Activated CD4-positive, alpha-beta T cell treated with anti-CD3 and anti-CD28 coated beads for 24 hours (primary cell): ENCODE data around the gene SAPCD1.
A peak's percentile ranks its signal among the peaks of the same experiment; 100 is the strongest.

Experiments
- DNase-seq, 2 donors: peaks; one replicate each; pipeline ENCODE4 v3.0.0-alpha.2; 2020; ENCODE audit warnings: low read depth in 2 of 2

Gene SAPCD1

DNA sequence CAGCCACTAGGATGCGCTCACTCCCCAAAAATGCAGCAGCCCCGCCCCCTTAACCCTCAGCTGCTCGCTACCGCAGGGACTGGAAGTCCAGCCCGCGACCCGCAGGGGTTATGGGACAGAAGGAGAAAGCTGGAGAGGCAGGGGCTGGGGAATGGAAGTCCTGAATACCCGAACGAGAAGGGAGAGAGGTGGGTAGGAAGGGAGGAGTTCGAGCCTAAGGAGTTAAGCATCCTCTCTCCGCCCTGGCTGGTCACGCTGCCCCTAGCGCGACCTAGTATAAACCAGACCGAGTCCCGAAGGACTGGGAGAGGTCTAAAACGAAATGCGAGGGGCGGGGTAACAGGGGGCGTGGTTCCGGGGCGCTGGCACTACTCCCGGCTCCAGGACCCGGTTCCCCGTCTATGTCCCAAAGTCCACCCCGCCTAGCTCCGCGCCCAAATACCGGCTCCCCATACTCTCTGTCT is 32.9 kb upstream of the SAPCD1 start:
- DNase-seq, result peak; percentile 70 to 72

GRCh38 chr6:31729979-31730630 is 32.4 kb upstream of the SAPCD1 start:
- DNase-seq, result peak; percentile 36 to 54

GRCh38 chr6:31730631-31731086 is 31.8 kb upstream of the SAPCD1 start:
- no peak for DNase-seq

GRCh38 chr6:31732029-31732428 is 30.4 kb upstream of the SAPCD1 start:
- no peak for DNase-seq

DNA sequence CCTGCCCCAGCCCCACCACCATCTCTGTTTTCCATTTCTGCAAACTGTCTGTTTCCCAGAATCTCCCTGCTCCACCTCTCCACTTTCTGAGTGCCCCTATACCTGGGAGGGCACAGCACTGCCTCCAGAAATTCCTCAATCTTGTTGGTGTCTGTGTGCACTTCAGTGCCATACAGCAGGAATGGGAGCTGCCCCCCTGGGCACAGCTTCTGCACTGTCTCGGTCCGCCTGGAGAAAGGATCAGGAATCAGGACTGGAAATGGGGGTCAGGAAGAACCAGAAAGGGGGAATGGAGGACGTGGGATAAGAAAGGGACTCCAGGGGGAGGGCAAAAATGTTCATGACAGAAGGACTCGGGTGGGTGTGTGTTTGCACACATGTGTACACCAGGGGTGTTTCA is 28.7 kb upstream of the SAPCD1 start:
- no peak for DNase-seq

GRCh38 chr6:31734247-31734820 is 28.1 kb upstream of the SAPCD1 start:
- no peak for DNase-seq

DNA sequence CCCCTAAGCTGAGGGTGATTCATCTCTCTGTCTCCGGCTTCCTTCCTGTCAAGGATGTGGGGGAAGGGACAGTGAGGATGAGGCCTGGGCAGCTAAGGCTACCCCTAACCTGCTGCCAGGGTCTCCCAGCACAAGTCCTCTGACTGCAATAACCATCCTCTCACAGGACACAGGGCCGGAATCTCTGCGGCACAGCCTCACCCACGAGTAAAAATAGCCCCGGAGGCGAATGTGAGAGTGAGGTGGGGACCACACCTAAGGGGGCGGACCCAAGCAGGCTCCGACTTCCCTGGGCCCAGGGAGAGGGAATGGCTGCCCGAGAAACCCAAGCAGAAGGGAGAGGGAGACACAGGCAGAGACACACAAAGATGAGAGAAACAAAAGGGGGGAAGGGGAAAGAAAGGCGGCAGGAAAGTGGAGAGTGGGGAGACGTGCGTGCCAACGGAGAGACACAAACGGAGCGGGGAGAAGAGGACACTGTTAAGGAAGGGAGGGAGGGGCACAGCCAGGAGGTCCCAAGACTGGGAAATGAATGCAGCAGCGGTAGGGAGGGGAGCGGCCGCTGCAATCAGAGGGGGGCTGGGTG is 27.5 kb upstream of the SAPCD1 start:
- peak in 1 of 2 donors; percentile 25 for DNase-seq

- DNase-seq, result peak; percentile 67 to 76
Measured at GRCh38 chr6:31736021-31736767, 26.3 kb upstream of the SAPCD1 start, which contains the start of gene CLIC1. Gene CLIC1, minus strand, starts transcription at chr6:31736530. Its CDS starts 230 bp downstream, at chr6:31736300.

DNA sequence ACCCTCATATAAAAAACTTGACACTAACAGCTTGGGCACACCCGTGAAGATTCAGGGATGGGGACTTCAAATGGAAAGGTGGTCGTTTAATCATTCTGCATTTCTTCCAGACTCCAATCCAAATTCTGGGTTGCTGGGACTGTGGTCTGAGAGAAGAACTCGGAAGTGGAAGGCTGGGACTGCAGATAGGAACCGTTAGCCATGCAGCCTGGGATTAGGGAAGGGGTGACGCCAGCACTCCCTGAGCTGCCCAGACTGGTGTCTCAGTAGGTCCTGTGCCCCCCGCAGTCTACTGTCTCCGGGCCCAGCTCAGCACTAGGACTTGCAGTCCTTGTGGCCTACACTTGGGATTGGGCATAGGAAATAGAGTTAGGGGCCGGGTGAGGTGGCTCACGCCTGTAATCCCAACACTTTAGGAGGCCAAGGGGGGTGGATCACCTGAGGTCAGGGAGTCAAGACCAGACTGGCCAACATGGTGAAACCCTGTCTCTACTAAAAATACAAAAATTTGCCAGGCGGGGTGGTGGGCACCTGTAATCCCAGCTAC is 25.6 kb upstream of the SAPCD1 start:
- no peak for DNase-seq

DNA sequence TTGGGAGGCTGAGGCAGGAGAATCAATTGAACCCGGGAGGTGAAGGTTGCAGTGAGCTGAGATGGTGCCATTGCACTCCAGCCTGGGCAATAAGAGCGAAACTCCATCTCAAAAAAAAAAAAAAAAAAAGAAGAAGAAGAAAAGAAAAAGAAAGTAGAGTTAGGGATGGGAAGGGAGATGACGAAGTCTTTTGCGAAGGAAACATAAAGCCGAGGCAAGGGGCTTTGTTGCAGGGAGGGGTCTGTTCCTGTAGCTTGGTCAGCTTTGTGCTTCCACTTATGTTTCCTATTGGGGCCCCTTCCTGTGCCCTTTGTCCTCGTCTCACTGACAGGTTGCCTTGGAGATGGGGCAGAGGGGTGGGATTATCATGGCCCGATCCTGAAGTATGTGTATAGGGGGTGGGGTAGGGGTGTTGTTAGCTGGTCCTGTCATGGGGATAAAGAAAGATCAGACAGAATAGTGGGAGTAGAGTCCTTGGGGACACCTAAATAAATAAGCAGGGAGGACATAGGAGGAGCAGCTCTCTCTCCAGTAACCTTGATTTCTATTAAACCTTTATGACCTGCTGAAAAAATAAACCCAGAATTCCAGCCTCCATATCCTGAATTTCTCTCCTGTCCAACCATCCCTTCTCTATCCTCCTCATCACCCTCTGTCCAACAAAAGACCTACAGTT is 25.0 kb upstream of the SAPCD1 start:
- DNase-seq, result no peak

- peak in 1 of 2 donors; percentile 24 for DNase-seq
Measured at GRCh38 chr6:31737991-31738979, 24.2 kb upstream of the SAPCD1 start.

- DNase-seq, result peak; percentile 95
Measured at GRCh38 chr6:31739639-31740396, 22.6 kb upstream of the SAPCD1 start, which contains the start of gene MSH5. Gene MSH5, plus strand, starts transcription at chr6:31740005. Its CDS starts 462 bp downstream, at chr6:31740467.

DNA sequence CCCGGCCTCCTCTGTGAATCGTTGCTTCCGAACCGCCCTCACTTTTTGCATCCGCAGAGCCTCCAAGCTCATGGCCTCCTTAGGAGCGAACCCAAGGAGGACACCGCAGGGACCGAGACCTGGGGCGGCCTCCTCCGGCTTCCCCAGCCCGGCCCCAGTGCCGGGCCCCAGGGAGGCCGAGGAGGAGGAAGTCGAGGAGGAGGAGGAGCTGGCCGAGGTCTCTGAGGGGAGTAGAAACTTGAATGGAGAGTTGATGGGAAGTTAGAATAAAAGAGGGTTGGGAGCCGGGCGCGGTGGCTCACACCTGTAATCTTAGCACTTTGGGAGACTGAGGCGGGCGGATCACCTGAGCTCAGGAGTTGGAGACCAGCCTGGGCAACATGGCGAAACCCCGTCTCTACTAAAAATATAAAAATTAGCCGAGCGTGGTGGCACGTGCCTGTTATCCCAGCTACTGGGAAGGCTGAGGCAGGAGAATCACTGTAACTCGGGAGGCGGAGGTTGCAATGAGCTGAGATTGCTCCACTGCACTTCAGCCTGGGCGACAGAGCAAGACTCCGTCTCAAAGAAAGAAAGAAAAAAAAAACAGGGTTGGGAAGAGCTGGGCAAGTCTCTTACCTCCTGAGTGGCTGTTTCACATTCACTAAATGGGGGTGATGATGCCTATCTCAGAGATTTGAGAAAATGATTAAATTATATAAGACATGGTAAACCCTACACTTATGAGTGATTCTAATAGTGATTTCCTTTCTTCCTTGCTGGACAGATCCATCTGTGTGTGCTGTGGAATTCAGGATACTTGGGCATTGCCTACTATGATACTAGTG is 21.8 kb upstream of the SAPCD1 start:
- DNase-seq, result no peak

DNA sequence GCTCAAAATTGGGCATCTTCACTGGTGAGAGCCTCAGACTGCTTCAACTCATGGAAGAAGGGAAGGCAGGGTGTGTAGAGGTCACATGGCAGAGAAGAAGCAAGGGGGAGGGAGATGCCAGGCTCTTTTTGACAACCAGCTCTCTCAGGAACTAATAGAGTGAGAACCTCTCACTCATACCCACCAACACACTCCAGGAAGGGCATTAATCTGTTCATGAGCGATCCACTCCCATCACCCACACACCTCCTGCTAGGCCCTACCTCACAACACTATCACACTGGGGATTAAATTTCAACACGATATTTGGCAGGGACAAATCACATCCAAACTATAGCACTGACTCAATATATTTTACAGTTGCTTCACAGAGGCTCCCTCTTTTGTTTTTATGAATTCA is 20.6 kb upstream of the SAPCD1 start:
- DNase-seq, result no peak

DNA sequence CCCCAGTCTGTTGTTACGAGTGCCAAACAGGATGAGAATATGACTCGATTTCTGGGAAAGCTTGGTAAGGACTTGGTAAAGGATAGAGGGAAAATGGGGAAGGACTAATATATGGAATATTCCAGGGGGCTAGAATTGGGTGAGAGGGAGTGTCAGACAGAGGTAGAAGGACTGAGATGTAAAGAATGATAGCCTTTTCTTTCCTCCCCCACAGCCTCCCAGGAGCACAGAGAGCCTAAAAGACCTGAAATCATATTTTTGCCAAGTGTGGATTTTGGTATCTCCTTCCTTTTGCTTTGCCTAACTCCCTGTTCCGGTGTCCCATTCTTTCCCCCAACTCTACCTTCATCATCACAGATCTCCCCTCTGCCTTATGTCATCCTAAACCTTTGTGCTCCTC is 19.6 kb upstream of the SAPCD1 start:
- no peak for DNase-seq

DNA sequence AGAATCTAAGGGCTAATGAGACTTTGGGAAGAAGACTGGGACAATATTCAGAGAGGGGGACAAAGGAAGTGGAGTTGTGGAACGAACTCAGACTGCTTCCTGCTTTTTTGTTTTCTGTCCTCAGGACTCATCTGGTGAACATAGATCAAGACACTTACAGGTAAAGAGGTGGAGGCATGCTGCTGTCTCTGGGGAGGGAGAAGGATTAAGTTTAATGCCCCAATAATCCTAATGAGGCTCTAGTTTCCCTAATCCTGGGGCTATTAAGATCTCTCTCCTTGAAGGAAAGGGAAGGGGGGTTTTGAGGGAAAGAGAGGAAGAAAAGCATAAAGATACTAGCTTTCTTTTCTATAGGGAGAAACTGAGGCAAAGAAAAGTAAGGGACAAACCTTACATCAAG is 18.0 kb upstream of the SAPCD1 start:
- DNase-seq, result no peak

DNA sequence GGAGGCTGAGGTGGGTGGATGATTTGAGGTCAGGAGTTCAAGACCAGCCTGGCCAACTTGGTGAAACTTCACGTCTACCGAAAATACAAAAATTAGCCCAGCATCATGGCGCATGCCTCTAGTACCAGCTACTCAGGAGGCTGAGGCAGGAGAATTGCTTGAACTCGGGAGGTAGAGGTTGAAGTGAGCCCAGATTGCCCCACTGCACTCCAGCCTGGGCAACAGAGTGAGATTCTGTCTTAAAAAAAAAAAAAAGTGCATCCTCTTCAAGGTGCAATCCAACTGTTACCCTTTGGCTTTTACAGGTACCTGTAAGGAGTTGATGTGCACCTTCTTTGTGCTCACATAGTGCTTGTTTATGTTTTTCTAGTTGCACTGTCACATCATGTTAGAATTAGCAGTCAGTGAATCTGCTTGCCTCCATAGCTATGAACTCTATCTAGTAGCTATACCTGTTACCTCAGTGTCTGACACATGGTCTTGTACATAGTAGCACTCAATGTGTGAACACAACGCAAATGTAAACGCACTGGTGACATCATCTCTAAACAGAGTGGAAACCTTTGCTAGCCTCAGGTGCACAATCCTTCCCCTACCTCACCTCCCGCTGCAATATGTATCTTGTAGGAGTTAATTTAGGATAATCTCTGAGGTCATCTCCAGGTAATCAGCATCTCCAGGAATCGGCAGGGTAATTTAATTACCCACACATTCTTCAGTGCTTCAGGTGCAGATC is 13.0 kb upstream of the SAPCD1 start:
- no peak for DNase-seq
